SK-N-SH (cell line): ENCODE results near the gene INTS6. TPM values are rescaled to one million over a fixed set of nuclear protein-coding genes. Genes with fewer than 3 reads are reported as not detected.

Experiments
- CTCF ChIA-PET: fragments of 300-600, 350-600 bp; formaldehyde crosslinking; extraction: SDS; loops from one replicate; lab custom pipeline; 2021; lab: Yijun Ruan, JAX
- POLR2A ChIA-PET: fragments of 350-600 bp; sonication (Branson Sonifier 250); formaldehyde crosslinking; extraction: SDS; loops from one replicate; lab custom pipeline; 2020; ENCODE audit warnings: antibody characterized with exemption, inconsistent platforms; lab: Yijun Ruan, JAX
- DNase-seq: peaks from one replicate; pipeline ENCODE4 v3.0.0; 2012
- H2AFZ ChIP-seq: fragments of 200-600 bp; sonication (generic); 2 replicates; pipeline ENCODE4 v1.8.1; 2016; ENCODE audit warnings: antibody characterized with exemption, mild to moderate bottlenecking, low read depth
- H3F3A ChIP-seq: fragments of 200-600 bp; sonication (generic); replicated peaks from 2 replicates; pipeline ENCODE3; 2016; ENCODE audit warnings: antibody characterized with exemption, mild to moderate bottlenecking; ENCODE audit not compliant: insufficient read depth
- H3K27ac ChIP-seq, 2 experiments: fragments of 200-500 bp in 1 of 2; fragments of 200-600 bp in 1 of 2; sonication (Bioruptor generic) in 1 of 2; sonication (generic), shearing (Covaris generic) in 1 of 2; 2 replicates each; pipeline versions ENCODE4 v1.5.1 to v1.6.1; 2014 to 2016; ENCODE audit warnings: low read depth in 2 of 2, inconsistent platforms in 1 of 2, low read length in 1 of 2, mild to moderate bottlenecking in 1 of 2, mixed read lengths in 1 of 2
- H3K27me3 ChIP-seq: fragments of 200-600 bp; sonication (generic), shearing (Covaris generic); 2 replicates; pipeline ENCODE4 v1.6.1; 2016; ENCODE audit warnings: mixed run types; ENCODE audit not compliant: insufficient read depth
- H3K36me3 ChIP-seq, 2 experiments: fragments of 200-500 bp in 1 of 2; fragments of 200-600 bp in 1 of 2; sonication (Bioruptor generic) in 1 of 2; sonication (generic) in 1 of 2; replicated peaks in 1 of 2; 2 replicates each; pipeline versions ENCODE3 to v1.5.1; 2014 to 2016; ENCODE audit warnings: low read length in 1 of 2, mild to moderate bottlenecking in 1 of 2; ENCODE audit not compliant: insufficient read depth in 2 of 2, control insufficient read depth in 1 of 2
- H3K4me1 ChIP-seq, 2 experiments: fragments of 200-500 bp in 1 of 2; fragments of 200-600 bp in 1 of 2; sonication (Bioruptor generic) in 1 of 2; sonication (generic), shearing (Covaris generic) in 1 of 2; 2 replicates each; pipeline versions ENCODE4 v1.5.1 to v1.6.1; 2014 to 2016; ENCODE audit warnings: low read depth in 1 of 2, low read length in 1 of 2, mixed run types in 1 of 2; ENCODE audit not compliant: insufficient read depth in 2 of 2, control insufficient read depth in 1 of 2
- H3K4me2 ChIP-seq: fragments of 200-600 bp; sonication (generic), shearing (Covaris generic); 2 replicates; pipeline ENCODE4 v1.6.1; 2017; ENCODE audit warnings: mixed run types
- H3K4me3 ChIP-seq, 2 experiments: fragments of 200-500 bp in 1 of 2; fragments of 200-600 bp in 1 of 2; sonication (Bioruptor generic) in 1 of 2; sonication (generic), shearing (Covaris generic) in 1 of 2; 2 replicates each; pipeline versions ENCODE4 v1.5.1 to v1.8.1; 2014 to 2016; ENCODE audit warnings: low read depth in 2 of 2, inconsistent platforms in 1 of 2, low read length in 1 of 2, mild to moderate bottlenecking in 1 of 2, mixed read lengths in 1 of 2, moderate library complexity in 1 of 2
- H3K79me2 ChIP-seq: fragments of 200-600 bp; sonication (generic); 2 replicates; pipeline ENCODE4 v1.8.1; 2017; ENCODE audit warnings: mild to moderate bottlenecking; ENCODE audit not compliant: insufficient read depth
- H3K9ac ChIP-seq: fragments of 200-600 bp; sonication (generic); 2 replicates; pipeline ENCODE4 v1.6.1; 2017; ENCODE audit warnings: mixed run types
- H3K9me2 ChIP-seq: fragments of 200-600 bp; sonication (generic); 2 replicates; pipeline ENCODE4 v1.6.1; 2017; ENCODE audit warnings: mixed run types
- H3K9me3 ChIP-seq: fragments of 200-600 bp; sonication (generic); 2 replicates; pipeline ENCODE4 v1.6.1; 2017; ENCODE audit warnings: mixed run types, mild to moderate bottlenecking, moderate library complexity
- H4K20me1 ChIP-seq: fragments of 200-600 bp; sonication (generic); 2 replicates; pipeline ENCODE4 v1.6.1; 2017; ENCODE audit warnings: mild to moderate bottlenecking, mixed run types; ENCODE audit not compliant: insufficient read depth
- ELF1 ChIP-seq: IDR thresholded peaks from 2 replicates; pipeline ENCODE4 v1.4.0; 2012
- EP300 ChIP-seq, 2 experiments: IDR thresholded peaks; 2 replicates each; pipeline versions ENCODE4 v1.4.0 to v1.6.1; 2012; ENCODE audit warnings: borderline replicate concordance in 1 of 2, low read depth in 1 of 2, low read length in 1 of 2
- FOSL2 ChIP-seq: IDR thresholded peaks from 2 replicates; pipeline ENCODE4 v1.4.0; 2012; ENCODE audit warnings: low read depth, mild to moderate bottlenecking, moderate library complexity, borderline replicate concordance
- FOXJ3 ChIP-seq: sonication (generic); formaldehyde crosslinking; IDR thresholded peaks from 2 replicates; pipeline ENCODE4 v1.5.1; 2020; ENCODE audit warnings: mild to moderate bottlenecking, missing genetic modification reagents
- FOXM1 ChIP-seq: IDR thresholded peaks from 2 replicates; pipeline ENCODE4 v1.4.0; 2012; ENCODE audit warnings: low read depth, mild to moderate bottlenecking
- GATA2 ChIP-seq: sonication (generic); formaldehyde crosslinking; IDR thresholded peaks from 2 replicates; pipeline ENCODE4 v1.5.0; 2020; ENCODE audit warnings: mild to moderate bottlenecking, missing genetic modification reagents
- MAX ChIP-seq: IDR thresholded peaks from 2 replicates; pipeline ENCODE4 v1.4.0; 2012; ENCODE audit warnings: low read depth
- NFIC ChIP-seq: IDR thresholded peaks from 2 replicates; pipeline ENCODE4 v1.4.0; 2012; ENCODE audit warnings: borderline replicate concordance
- NRF1 ChIP-seq: IDR thresholded peaks from 2 replicates; pipeline ENCODE4 v1.6.1; 2012; ENCODE audit warnings: low read depth, mild to moderate bottlenecking, low read length
- PBX3 ChIP-seq: IDR thresholded peaks from 2 replicates; pipeline ENCODE4; 2012
- POLR2AphosphoS5 ChIP-seq: IDR thresholded peaks from 2 replicates; pipeline ENCODE4 v1.6.1; 2012; ENCODE audit warnings: low read depth, low read length
- RAD21 ChIP-seq: IDR thresholded peaks from 2 replicates; pipeline ENCODE4 v1.6.1; 2012; ENCODE audit warnings: mild to moderate bottlenecking, low read length
- RCOR1 ChIP-seq: fragments of 150-350 bp; IDR thresholded peaks from 2 replicates; pipeline ENCODE4 v1.6.1; 2017; ENCODE audit warnings: antibody characterized with exemption, low read length
- RXRA ChIP-seq: IDR thresholded peaks from 2 replicates; pipeline ENCODE4 v1.4.0; 2012; ENCODE audit warnings: low read depth, mild to moderate bottlenecking, borderline replicate concordance
- SMC3 ChIP-seq: IDR thresholded peaks from 2 replicates; pipeline ENCODE4 v1.6.1; 2012; ENCODE audit warnings: low read depth, low read length, improper control_type of control experiment
- TCF12 ChIP-seq: IDR thresholded peaks from 2 replicates; pipeline ENCODE4 v1.4.0; 2012
- USF1 ChIP-seq: IDR thresholded peaks from 2 replicates; pipeline ENCODE4 v1.4.0; 2012; ENCODE audit warnings: low read depth, borderline replicate concordance
- YY1 ChIP-seq: IDR thresholded peaks from 2 replicates; pipeline ENCODE4 v1.4.0; 2012; ENCODE audit warnings: low read depth, mild to moderate bottlenecking
- WGBS: methylation state at CpG from one replicate; pipeline ENCODE4 v1.1.6; 2017; ENCODE audit warnings: low lambda C conversion rate; 5-methylcytosine and 5-hydroxymethylcytosine counted together
- polyA plus RNA-seq, 3 experiments: library from polyadenylated mRNA; depleted of rRNA; stranded (reverse); fragments of >200 nt; gene quantifications; 2 replicates each; pipeline ENCODE4 v1.2.3, GENCODE V29; 2012
- TF ChIP-seq, protein P1 (sequence below): fragments of 150-350 bp; IDR thresholded peaks from 2 replicates; pipeline ENCODE4 v1.6.1; 2017; ENCODE audit warnings: antibody characterized with exemption, low read length, low read depth, borderline replicate concordance

Gene INTS6
- polyA plus RNA-seq, 1 of the 3 experiments (the other 2 are of a cell fraction) = 7.7 TPM

DNA sequence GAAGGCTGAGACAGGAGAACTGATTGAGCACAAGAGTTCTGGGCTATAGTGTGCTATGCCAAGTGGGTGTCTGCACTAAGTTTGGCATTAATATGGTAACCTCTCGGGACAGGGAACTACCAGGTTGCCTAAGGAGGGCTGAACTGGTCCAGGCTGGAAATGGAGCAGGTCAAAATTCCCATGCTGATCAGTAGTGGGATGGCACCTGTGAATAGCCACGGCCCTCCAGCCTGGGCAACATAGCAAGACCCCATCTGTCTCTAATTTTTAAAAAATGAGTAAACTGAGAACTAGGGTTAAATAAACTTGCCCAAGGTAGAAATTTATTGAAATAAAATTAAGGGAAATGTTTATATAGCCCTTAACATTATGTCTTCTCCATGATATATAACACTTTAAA, 17.0 kb upstream of the INTS6 start:
- H3K4me1 ChIP-seq = no peaks in the 10 kb centered on the region
- WGBS = 85% methylated on average over 2 of the region's 2 CpGs
- H3F3A ChIP-seq = no peaks in the 10 kb centered on the region
- H3K27me3 ChIP-seq = no peaks in the 10 kb centered on the region
- H3K9me2 ChIP-seq = no peaks in the 10 kb centered on the region
- ChIA-PET CTCF (no interaction called here), POLR2A (interaction anchor here (0.9 kb wide), 1 partner anchor 17 kb away, joined by 3 read pairs; the partner anchor contains the start of gene INTS6)
- no peaks in the 10 kb centered on the region for H4K20me1 ChIP-seq
- TF ChIP-seq GATA2 (CRISPR knock-in tag) = no peak
- TF ChIP-seq YY1 = no peak
- no peak for TF ChIP-seq NRF1
- TF ChIP-seq ELF1 = no peak
- TF ChIP-seq FOXJ3 = no peak
- TF ChIP-seq, protein P1, sequence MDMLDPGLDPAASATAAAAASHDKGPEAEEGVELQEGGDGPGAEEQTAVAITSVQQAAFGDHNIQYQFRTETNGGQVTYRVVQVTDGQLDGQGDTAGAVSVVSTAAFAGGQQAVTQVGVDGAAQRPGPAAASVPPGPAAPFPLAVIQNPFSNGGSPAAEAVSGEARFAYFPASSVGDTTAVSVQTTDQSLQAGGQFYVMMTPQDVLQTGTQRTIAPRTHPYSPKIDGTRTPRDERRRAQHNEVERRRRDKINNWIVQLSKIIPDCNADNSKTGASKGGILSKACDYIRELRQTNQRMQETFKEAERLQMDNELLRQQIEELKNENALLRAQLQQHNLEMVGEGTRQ = no peak
- no peak for TF ChIP-seq PBX3
- TF ChIP-seq NFIC = no peak
- no peak for TF ChIP-seq RAD21
- no peak for TF ChIP-seq FOXM1
- TF ChIP-seq POLR2AphosphoS5 = no peak
- no peak for TF ChIP-seq EP300 (IDR thresholded peaks at IDR 0.05; ENCODE audit: borderline replicate concordance in 1 of 2, low read depth in 1 of 2, low read length in 1 of 2)
- TF ChIP-seq USF1 = no peak
- TF ChIP-seq RXRA = no peak
- TF ChIP-seq MAX = no peak
- TF ChIP-seq TCF12 = no peak
- TF ChIP-seq SMC3 = no peak
- TF ChIP-seq RCOR1 = no peak
- no peak overlapping the region for H2AFZ ChIP-seq
- no peak overlapping the region for H3K9ac ChIP-seq
- DNase-seq = no peak
- no peak overlapping the region for H3K27ac ChIP-seq
- H3K36me3 ChIP-seq = no peaks in the 10 kb centered on the region
- no peak overlapping the region for H3K4me3 ChIP-seq
- no peak overlapping the region for H3K4me2 ChIP-seq
- no peaks in the 10 kb centered on the region for H3K9me3 ChIP-seq
- H3K79me2 ChIP-seq = no peaks in the 10 kb centered on the region

DNA sequence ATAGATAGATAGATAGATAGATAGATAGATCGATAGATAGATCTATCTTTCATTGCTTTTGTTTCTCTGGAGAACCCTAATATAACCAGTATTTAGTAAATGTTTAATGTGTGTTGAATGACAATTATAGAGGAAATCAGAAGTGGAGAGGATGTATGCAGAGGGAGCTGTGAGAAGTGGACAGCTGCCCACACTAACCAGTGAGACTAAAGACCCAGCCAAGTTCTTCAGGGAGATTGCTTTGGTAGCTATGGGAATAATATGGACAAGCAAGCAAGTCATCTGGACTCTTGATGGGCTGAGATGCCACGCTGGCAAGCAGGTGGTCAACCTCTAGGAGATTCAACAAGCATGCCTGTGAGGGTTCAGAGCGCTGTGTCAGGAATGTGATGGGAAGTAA, 14.9 kb upstream of the INTS6 start:
- no peak for DNase-seq
- no peaks in the 10 kb centered on the region for H3K27me3 ChIP-seq
- no peaks in the 10 kb centered on the region for H3K79me2 ChIP-seq
- H4K20me1 ChIP-seq = no peaks in the 10 kb centered on the region
- H3F3A ChIP-seq = no peaks in the 10 kb centered on the region
- CTCF ChIA-PET = no interaction called here
- H3K9me3 ChIP-seq = no peaks in the 10 kb centered on the region
- H3K36me3 ChIP-seq = no peaks in the 10 kb centered on the region
- H3K4me1 ChIP-seq = no peaks in the 10 kb centered on the region
- TF ChIP-seq MAX (no peak), POLR2AphosphoS5 (no peak), FOSL2 (no peak), EP300 (IDR thresholded peaks at IDR 0.05; ENCODE audit: borderline replicate concordance in 1 of 2, low read depth in 1 of 2, low read length in 1 of 2) (no peak)
- TF ChIP-seq, protein P1 = no peak
- WGBS = 74% methylated on average over 3 of the region's 3 CpGs
- no peak overlapping the region for H3K4me2 ChIP-seq
- no peak overlapping the region for H3K4me3 ChIP-seq
- no peak overlapping the region for H3K9ac ChIP-seq
- no peak overlapping the region for H3K27ac ChIP-seq
- H3K9me2 ChIP-seq = no peaks in the 10 kb centered on the region
- H2AFZ ChIP-seq = no peak overlapping the region
- POLR2A ChIA-PET = no interaction called here
